Lung (tissue), 12 donors: ENCODE data around the gene CPAMD8. TPM values are rescaled to one million over a fixed set of nuclear protein-coding genes. Genes with fewer than 3 reads are reported as not detected.

Source experiments
- ATAC-seq: fragments of 200-7000 bp; cut with Tn5 transposase; one replicate; pipeline ENCODE4 v1.9.1; 2020; ENCODE audit warnings: moderate number of reproducible peaks; ENCODE audit not compliant: insufficient read depth, low FRiP score
- DNase-seq, 3 donors: peaks; one replicate each; pipeline ENCODE4 v3.0.0-alpha.2; 2013 to 2017
- H3K27ac ChIP-seq, 2 donors: one replicate each; pipeline ENCODE4 v1.5.1; 2013; ENCODE audit warnings: mild to moderate bottlenecking in 2 of 2, moderate library complexity in 2 of 2, control low read depth in 1 of 2, inconsistent platforms in 1 of 2, low read depth in 1 of 2, low read length in 1 of 2
- H3K27me3 ChIP-seq, 3 donors: one replicate each; pipeline ENCODE4 v1.5.1; 2013; ENCODE audit warnings: low read length in 2 of 3; ENCODE audit not compliant: control insufficient read depth in 3 of 3, insufficient read depth in 3 of 3
- H3K36me3 ChIP-seq, 4 donors: one replicate each; pipeline ENCODE4 v1.5.1; 2013; ENCODE audit warnings: low read length in 4 of 4, mild to moderate bottlenecking in 1 of 4, moderate library complexity in 1 of 4; ENCODE audit not compliant: control insufficient read depth in 4 of 4, insufficient read depth in 4 of 4
- H3K4me1 ChIP-seq, 5 donors: one replicate each; pipeline ENCODE4 v1.5.1; 2013; ENCODE audit warnings: low read length in 5 of 5, mild to moderate bottlenecking in 2 of 5, moderate library complexity in 1 of 5; ENCODE audit not compliant: control insufficient read depth in 5 of 5, insufficient read depth in 5 of 5
- H3K4me3 ChIP-seq: one replicate; pipeline ENCODE4 v1.5.1; 2013; ENCODE audit warnings: mild to moderate bottlenecking, control low read depth, moderate library complexity
- H3K9ac ChIP-seq, 2 donors: one replicate each; pipeline ENCODE4 v1.5.1; 2013; ENCODE audit warnings: low read length in 2 of 2, control low read depth in 1 of 2; ENCODE audit not compliant: insufficient read depth in 1 of 2
- H3K9me3 ChIP-seq, 4 donors: one replicate each; pipeline ENCODE4 v1.5.1; 2013; ENCODE audit warnings: low read length in 3 of 4, mild to moderate bottlenecking in 1 of 4, moderate library complexity in 1 of 4; ENCODE audit not compliant: control insufficient read depth in 4 of 4, insufficient read depth in 3 of 4
- CTCF ChIP-seq: IDR thresholded peaks from 2 replicates; pipeline ENCODE4 v1.5.1; 2012; ENCODE audit warnings: mild to moderate bottlenecking; ENCODE audit errors: control extremely low read depth, extremely low read depth
- WGBS, 2 donors: extraction: QIAGEN DNeasy Blood & Tissue Kit; methylation state at CpG; one replicate each; pipeline ENCODE4 v1.1.7; 2013; 5-methylcytosine and 5-hydroxymethylcytosine counted together
- polyA plus RNA-seq, 2 donors: library from polyadenylated mRNA; stranded (reverse); fragments of 200-250 nt; gene quantifications; one replicate each; pipeline ENCODE4 v1.2.1, GENCODE V29; 2013
- total RNA-seq, 2 donors: library from RNA; depleted of rRNA in 1 of 2; stranded (reverse); fragments of >200 nt in 1 of 2; gene quantifications; one replicate each; pipeline ENCODE4 v1.2.1, GENCODE V29; 2014 to 2021
- donor health status: control.
- donor health status: control.
- donor health status: Bipolar disorder and iron deficiency.
- donor health status: healthy.
- donor health status: DM: yes; HTN: yes; CAD: no.

The CPAMD8 gene
- total and polyA plus RNA-seq, 4 donors: 9.6 to 143 (median 31.4) TPM

- 89 to 94% methylated on average over 7 of the region's 7 CpGs for WGBS, 2 donors
- Histone ChIP-seq H3K36me3 (peaks cover 0 to 11% (median 2%) of the 10 kb centered on the region in 4 donors), H3K27ac (no peak overlapping the region), H3K4me1 (peaks cover 0 to 10% (median 6%) of the 10 kb centered on the region in 5 donors), H3K27me3 (no peaks in the 10 kb centered on the region), H3K9ac (no peak overlapping the region), H3K4me3 (no peak overlapping the region), H3K9me3 (no peaks in the 10 kb centered on the region)
- DNase-seq: no peak
- TF ChIP-seq CTCF: no peak
- ATAC-seq: no peak
Measured at GRCh38 chr19:17070912-17071311, 44.3 kb upstream of the CPAMD8 start.

DNA sequence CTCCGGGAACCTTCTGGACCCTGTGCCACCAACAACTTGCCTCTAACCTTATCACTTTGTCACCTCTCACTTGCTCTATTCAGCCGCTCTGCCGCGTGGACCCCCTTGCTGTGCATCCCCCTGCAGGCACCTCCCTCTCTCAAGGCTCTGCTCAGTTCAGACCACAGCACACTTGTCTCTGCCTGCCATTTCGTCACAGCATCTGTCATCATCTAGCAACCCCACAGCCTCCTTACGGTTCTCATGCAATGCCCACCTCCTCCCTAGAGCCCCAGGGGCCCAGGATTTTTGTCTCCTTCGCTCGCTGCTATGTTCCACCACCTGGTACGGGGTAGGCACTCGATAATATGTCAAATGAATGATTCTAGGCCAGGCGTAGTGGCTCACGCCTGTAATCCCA lies 43.8 kb upstream of the CPAMD8 start:
- no peak for TF ChIP-seq CTCF
- no peak overlapping the region for H3K27ac ChIP-seq
- no peak for ATAC-seq

DNA sequence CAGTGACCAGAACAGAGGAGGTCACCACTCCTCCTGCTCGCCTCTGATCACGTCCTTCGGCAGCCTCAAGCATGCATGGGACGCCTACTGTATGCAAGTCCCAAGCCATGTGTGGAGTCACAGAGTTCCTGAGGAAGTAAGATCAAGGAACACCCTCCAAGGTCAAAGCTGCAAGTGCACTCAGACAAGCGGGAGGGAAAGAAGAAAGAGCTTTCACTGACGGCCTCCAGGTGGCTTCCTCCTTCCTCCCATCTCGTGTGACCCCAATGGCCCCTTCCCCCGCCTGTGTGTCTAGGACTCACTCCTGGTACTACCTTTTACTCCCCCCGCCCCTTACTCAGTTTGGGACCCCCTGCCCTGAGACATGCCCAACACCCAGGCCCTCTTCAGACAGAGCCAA lies 42.6 kb upstream of the CPAMD8 start:
- TF ChIP-seq CTCF: no peak
- H3K9me3 ChIP-seq: no peaks in the 10 kb centered on the region
- H3K27ac ChIP-seq: no peak overlapping the region
- H3K36me3 ChIP-seq: peaks cover 0 to 11% (median 1%) of the 10 kb centered on the region in 4 donors
- peaks cover 0 to 3% (median 2%) of the 10 kb centered on the region in 5 donors for H3K4me1 ChIP-seq
- 76 to 84% methylated on average over 9 of the region's 9 CpGs for WGBS, 2 donors
- H3K9ac ChIP-seq: no peak overlapping the region
- H3K27me3 ChIP-seq: no peaks in the 10 kb centered on the region
- DNase-seq (no peak), ATAC-seq (no peak)
- no peak overlapping the region for H3K4me3 ChIP-seq

More for the DNA sequence above, 43.8 kb upstream of the CPAMD8 start:
- Histone ChIP-seq H3K36me3 (peaks cover 0 to 11% (median 2%) of the 10 kb centered on the region in 4 donors), H3K4me1 (peaks cover 0 to 10% (median 6%) of the 10 kb centered on the region in 5 donors), H3K9me3 (no peaks in the 10 kb centered on the region), H3K9ac (no peak overlapping the region), H3K4me3 (no peak overlapping the region), H3K27me3 (no peaks in the 10 kb centered on the region)
- no peak for DNase-seq
- 83 to 95% methylated on average over 12 of the region's 12 CpGs for WGBS, 2 donors

GRCh38 chr19:17063428-17063827 lies 36.8 kb upstream of the CPAMD8 start:
- ATAC-seq: no peak
- Histone ChIP-seq H3K9me3 (peaks cover 0 to 4% (median 1%) of the 10 kb centered on the region in 4 donors), H3K4me3 (no peak overlapping the region), H3K36me3 (peaks cover 7 to 22% (median 14%) of the 10 kb centered on the region in 4 donors), H3K4me1 (peaks cover 0 to 3% (median 0%) of the 10 kb centered on the region in 5 donors), H3K27ac (no peak overlapping the region), H3K9ac (no peak overlapping the region), H3K27me3 (no peaks in the 10 kb centered on the region)
- DNase-seq: no peak
- WGBS, 2 donors: 82 to 95% methylated on average over 2 of the region's 2 CpGs
- TF ChIP-seq CTCF: no peak
